Epithelial cell of prostate (primary cell): ENCODE data around the gene ADAM8.
A peak's percentile ranks its signal among the peaks of the same experiment; 100 is the strongest.

ENCODE experiments used
- DNase-seq: peaks from one replicate; pipeline ENCODE4 v3.0.0-alpha.2; 2011; ENCODE audit warnings: low read depth, low spot score
- H3K27ac ChIP-seq: fragments of 450-650 bp; 2 replicates; pipeline ENCODE4 v1.5.1; 2017; ENCODE audit warnings: mild to moderate bottlenecking

Gene ADAM8

GRCh38 chr10:133283931-133284330 lies 7.3 kb upstream of the ADAM8 start:
- no peak overlapping the region for H3K27ac ChIP-seq
- no peak for DNase-seq

- H3K27ac ChIP-seq, result no peak overlapping the region
- DNase-seq, result no peak
These were observed 6.2 kb upstream of the ADAM8 start for GRCh38 chr10:133282846-133283390.

- no peak for DNase-seq
- H3K27ac ChIP-seq, result no peak overlapping the region
These were observed 5.1 kb upstream of the ADAM8 start for GRCh38 chr10:133281628-133282372.

- no peak for DNase-seq
- no peak overlapping the region for H3K27ac ChIP-seq
These were observed 4.4 kb upstream of the ADAM8 start for GRCh38 chr10:133281084-133281483.

GRCh38 chr10:133280391-133281059 lies 3.9 kb upstream of the ADAM8 start:
- peak overlapping the region; percentile 90 for H3K27ac ChIP-seq
- DNase-seq, result no peak

GRCh38 chr10:133279326-133280226 lies 2.9 kb upstream of the ADAM8 start:
- peak overlapping the region; percentile 90 for H3K27ac ChIP-seq
- no peak for DNase-seq

- H3K27ac ChIP-seq, result peak overlapping the region; percentile 90
- DNase-seq, result peak; percentile 72
These were observed 2.1 kb upstream of the ADAM8 start for GRCh38 chr10:133278577-133279265.

GRCh38 chr10:133277993-133278576 lies 1.4 kb upstream of the ADAM8 start:
- DNase-seq, result no peak
- peak overlapping the region; percentile 90 for H3K27ac ChIP-seq

GRCh38 chr10:133277277-133277992 lies 767 bp upstream of the ADAM8 start:
- no peak for DNase-seq
- H3K27ac ChIP-seq, result peak overlapping the region; percentile 90

- DNase-seq, result no peak
- peak overlapping the region; percentile 90 for H3K27ac ChIP-seq
These were observed 601 bp downstream of the ADAM8 start for GRCh38 chr10:133276100-133276434.

- no peak for DNase-seq
- peak overlapping the region; percentile 90 for H3K27ac ChIP-seq
These were observed 980 bp downstream of the ADAM8 start for GRCh38 chr10:133275684-133276092.

- DNase-seq, result peak; percentile 53
- peak overlapping the region; percentile 90 for H3K27ac ChIP-seq
These were observed 1.7 kb downstream of the ADAM8 start for GRCh38 chr10:133274751-133275683.

- peak overlapping the region; percentile 90 for H3K27ac ChIP-seq
These were observed 3.0 kb downstream of the ADAM8 start for GRCh38 chr10:133273534-133274143.

GRCh38 chr10:133272964-133273420 lies 3.7 kb downstream of the ADAM8 start:
- DNase-seq, result no peak
- peak overlapping the region; percentile 90 for H3K27ac ChIP-seq

More at GRCh38 chr10:133273534-133274143, 3.0 kb downstream of the ADAM8 start:
- no peak for DNase-seq

- H3K27ac ChIP-seq, result no peak overlapping the region
- DNase-seq, result no peak
These were observed 4.2 kb downstream of the ADAM8 start for GRCh38 chr10:133272301-133272963.

- DNase-seq, result no peak
- no peak overlapping the region for H3K27ac ChIP-seq
These were observed 5.0 kb downstream of the ADAM8 start for GRCh38 chr10:133271521-133272300.
